Colon (tissue), 2 donors: ENCODE results near the gene ETFRF1.

ENCODE experiments used
- FAIRE-seq: peaks from 2 replicates; lab custom pipeline; 2012; peaks lifted over from hg19 to GRCh38; lab: Jason Lieb, UNC
- donor health status: control.
- donor health status: control.

The ETFRF1 gene, protein sequence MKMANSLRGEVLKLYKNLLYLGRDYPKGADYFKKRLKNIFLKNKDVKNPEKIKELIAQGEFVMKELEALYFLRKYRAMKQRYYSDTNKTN

DNA sequence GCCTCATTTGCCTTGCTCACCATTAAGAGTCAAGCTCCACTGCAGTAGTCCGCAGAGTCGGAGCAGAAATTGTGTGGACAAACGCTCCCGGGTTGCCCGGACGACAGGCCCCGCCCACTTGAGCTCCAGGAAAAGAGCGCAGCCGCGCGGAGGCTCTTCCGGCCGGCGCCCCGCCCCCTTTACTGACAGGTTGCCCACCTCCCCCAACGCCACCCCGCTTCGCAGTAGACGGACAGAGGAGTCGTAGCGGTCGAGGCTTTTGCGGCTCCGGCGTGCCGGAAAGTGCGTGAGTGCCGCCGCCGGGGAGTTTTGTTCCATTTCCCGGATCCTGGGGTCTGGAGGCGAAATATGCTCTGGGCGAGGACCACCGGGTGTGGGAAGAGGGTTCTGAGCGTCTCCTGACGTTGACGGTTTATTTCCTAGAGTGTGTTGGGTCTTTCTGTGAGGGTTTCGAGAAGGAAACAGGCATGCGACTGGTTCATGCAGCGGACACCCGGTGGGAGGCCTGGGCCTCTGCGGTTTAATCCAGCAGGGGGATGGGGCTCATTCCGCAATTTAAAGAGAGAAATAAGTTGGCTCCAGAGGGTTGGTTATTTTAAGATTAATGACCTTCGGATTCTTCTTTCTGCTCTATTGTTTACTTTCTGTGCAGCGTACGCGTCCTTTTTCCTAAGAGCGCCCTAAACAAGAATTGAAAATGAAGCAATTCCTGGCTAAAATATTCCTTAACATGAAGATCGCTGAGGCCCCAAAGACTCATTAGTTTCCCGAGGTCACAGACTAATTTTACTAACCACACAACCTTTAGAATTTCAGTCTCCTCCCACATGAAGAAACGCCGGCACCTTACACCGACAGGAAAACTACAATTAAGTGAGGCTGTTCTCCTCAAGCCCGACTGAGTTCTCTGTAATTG, at the start of gene ETFRF1, which contains the start of gene DNAI7:
Gene ETFRF1, plus strand, starts transcription at position 182 of the 916 bp plus-strand sequence. CDS start 8,720 bp downstream, outside the sequence.
Gene DNAI7, minus strand, starts transcription at position 105 of the 916 bp plus-strand sequence. Its CDS starts 82 bp downstream, at position 23.
- no peak for FAIRE-seq

DNA sequence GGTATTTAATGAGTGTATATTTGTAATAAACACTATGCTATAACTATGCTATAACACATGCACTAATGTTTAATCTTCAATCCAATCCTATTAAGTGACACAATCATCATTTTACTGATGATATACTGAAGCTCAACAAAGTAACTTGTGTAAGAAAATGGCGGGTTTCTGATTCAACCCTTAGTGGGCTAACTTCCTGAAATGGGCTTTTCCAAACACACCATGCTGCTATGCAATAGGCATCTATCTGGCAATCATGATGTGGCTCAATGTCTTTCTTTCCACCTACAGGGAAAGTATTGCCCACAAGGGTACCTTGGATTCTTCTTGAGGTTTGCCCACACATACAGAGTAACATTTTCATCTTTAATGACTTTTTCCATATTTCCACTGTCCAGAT, 48.4 kb upstream of the ETFRF1 start:
- no peak for FAIRE-seq

DNA sequence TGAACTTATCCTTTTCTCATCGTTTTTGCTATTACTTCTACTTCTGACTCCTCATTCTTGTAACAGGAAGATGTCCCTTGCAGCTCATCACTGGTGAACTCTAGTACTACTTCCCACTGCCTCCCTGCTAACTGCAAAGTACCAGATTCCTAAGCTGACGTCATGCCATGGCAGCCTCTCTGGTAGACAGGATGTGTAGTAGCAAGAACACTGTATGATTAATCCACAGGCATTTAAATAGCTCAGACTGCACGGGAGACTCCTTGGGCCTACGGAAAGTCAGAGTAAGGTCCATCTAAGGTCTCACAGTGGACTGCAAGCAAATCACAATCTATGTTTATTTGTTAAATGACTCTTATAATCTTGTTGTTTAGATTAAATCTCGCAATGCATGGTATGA, 43.6 kb upstream of the ETFRF1 start:
- FAIRE-seq, result no peak

DNA sequence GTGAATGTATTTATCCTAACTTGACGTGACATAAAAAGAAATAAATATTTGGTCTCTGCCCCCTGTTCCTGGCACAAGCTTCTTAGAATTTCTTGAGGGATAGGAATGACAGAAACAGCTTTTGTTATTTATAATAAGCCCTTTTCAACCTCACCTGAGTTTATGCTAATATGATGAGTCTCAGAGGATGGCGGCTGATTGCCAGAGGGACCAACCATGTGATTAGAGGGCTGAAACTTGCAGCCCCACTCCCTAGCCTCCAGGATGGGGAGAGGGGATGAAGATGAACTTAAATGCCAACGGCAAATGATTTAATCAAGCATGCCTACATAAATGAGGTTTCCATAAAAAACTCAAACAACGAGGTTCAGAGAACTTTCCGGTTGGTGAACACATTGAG, 43.0 kb upstream of the ETFRF1 start:
- no peak for FAIRE-seq

DNA sequence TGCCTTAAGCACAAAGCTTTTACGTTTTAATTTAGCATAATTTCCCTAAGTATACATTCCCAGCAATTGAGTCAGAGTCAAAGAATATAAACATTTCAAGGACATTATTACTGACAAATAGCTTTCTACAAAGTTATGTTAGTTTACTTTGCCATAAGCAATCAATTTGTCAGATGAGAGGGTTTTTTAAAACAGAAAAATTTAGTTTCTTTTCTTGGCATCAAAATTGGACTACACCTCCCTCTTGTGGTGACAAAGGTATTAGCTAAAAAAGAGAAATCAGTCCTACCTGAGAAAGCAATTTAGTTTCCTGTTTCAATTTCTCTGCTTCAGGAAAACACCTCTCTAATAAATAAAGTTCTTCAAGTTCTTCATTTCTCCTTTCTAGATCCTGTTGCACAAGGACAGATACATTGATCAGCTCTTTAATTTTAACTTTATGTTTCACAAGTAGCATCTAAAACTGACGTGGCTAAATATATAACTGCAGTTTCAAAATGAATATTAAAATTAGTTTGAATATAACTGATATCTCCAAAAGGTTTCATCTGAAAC, 39.9 kb upstream of the ETFRF1 start:
- no peak for FAIRE-seq

DNA sequence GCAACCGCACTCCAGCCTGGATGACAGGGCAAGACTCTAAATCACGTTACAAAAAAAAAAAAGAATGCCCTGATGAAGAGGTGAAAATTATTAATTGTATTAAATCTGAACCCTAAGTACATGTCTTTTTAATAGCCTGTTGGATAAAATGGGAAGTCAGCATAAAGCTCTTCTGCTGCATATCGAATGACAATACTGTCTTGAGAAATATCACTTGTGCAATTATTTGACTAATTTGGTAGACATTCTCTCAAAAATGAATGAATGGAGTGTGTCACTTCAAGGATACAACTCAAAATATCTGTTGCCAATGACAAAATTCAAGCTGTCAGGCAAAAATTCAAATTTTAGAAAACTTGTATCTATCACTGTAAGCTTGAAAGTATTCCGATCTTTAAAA, 39.0 kb upstream of the ETFRF1 start:
- no peak for FAIRE-seq

DNA sequence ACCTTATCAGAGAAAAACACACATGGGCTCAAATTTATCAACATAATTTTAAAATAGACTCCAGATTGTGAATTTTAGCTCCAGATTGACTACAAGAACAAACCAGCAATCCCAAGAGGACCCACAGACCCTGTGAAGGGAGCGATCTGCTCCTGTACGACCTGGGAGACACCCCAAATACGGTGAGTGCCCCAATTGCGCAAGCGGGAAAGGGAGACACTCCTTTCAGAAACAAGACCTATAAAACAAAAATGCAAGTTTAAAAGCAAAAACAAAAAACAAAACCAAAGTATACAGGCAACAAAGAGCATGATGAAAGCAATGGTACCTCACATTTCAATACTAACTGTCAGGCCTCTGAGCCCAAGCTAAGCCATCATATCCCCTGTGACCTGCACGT, 32.2 kb upstream of the ETFRF1 start:
- no peak for FAIRE-seq

DNA sequence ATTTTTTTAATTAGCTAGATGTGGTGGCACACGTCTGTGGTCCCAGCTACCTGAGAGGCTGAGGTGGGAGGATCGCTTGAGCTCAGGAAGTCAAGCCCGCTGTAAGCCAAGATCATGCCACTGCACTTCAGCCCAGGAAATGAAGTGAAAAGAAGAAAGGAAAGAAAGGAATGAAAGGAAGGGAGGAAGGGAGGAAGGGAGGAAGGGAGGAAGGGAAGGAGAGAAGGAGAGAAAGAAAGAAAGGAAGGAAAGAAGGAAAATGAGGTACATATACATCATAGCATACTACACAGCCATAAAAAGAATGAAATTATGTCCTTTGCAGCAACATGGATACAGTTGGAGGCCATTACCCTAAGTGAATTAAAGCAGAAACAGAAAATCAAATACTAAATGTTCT, 12.3 kb upstream of the ETFRF1 start:
- FAIRE-seq, result no peak

DNA sequence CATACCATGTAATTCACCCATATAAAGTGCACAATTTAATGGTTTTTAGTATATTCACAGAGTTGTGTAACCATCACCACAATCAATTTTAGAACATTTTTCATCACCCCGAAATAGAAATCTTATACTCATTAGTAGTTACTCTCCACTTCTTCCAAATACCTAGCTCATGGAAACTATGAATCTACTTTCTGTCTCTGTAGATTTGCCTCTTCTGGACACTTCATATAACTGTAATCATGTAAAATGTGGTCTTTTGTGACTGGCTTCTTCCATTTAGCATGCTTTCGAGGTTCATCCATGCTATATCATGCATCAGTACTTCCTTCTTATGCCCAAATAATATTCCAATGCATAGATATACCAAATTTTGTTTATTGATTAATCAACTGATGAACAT, 10.9 kb upstream of the ETFRF1 start:
- no peak for FAIRE-seq

DNA sequence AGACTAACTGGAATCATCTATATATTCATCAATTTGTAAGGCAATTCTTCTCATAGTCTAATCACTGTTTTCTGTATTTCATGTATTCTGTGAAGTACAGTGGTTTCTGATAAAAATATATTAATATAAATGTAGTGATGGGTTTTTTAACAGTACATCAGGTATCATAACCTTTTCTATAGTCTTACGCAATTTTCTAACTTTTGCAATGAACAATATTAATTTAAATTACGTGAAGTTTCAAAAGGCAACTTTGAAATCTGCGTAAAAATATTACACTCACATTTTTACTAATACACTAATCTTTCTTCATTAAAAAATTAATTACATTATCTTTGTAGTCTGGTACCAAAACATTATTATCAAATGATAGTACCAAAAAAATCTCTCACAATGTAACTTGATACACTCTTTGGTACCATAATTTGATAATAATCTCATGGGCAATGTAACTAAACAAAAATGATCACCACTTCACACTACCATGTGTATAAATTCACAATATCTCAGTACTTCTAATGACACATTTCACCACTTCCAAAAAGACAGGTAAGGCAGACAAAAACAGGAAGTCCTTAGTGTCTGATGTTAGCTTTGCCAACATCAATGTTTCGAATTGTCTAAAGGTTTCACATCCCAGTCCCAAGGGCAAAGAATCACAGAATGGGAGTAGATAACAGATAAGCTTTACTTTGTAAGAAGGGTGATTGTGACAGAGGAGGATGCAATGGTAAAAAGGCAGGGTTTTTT, 8.8 kb upstream of the ETFRF1 start:
- no peak for FAIRE-seq

DNA sequence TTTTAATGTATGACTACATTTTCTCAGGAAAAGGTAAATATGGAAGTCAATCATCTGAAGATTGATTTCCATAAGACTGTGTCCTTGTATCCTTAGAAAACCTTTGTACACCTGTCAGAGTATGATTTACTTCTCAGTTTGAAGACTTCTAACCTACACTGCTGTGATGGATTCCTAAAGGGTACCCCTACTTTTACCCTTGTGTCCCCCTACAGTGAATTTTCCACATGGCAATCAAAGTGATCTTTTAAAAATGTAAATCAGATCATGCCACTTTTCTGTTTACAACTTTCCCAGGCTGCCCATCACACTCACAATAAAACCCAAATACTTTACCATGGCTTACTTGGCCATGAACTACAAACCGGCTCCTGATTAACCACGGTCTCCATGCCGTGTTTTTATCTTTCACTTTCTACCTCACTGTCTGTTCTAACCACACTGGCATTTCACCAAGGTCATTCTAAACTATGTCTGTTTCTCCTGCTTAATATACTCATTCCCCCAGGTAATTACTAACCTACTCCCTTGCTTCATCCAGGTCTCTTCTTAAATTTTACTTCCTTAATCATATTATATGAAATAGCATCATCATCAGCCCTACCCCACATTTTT, 8.1 kb upstream of the ETFRF1 start:
- no peak for FAIRE-seq

DNA sequence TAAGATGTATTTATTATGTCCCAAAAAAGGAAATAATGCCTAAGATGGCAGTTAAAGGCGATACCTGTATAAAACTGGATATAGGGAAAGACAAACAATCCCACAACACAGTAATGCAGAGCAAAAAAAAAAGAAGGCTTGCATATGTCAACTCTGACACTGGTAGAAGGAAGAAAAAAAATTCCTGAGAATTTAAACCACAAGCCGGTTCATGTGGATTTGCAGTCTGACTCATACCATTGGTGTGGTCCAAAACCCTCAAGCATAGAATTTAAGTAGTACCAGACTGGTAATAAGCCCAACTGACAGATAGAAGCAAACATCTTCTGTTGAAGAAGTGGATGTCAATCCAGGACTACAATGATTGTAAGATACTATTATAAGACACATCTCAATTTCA, 7.3 kb upstream of the ETFRF1 start:
- no peak for FAIRE-seq

DNA sequence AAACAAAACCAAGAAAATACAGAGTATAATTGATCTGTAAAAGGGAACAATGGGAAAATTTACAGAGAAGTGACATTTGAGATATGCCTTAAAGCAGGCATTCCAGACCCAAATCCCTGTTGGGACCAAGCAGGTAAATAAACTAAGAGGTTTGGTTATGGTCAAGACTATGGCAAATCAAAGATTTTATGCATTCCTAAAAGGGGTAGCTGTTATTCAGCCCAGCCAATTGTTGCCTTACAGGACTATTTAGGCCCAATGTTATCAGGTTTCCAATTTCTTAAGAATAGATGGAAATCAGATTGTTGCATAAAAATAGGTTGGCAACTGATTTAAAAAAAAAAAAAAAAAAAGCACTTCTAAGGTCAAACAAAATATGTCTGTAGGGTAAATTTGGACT, 5.4 kb upstream of the ETFRF1 start:
- no peak for FAIRE-seq

DNA sequence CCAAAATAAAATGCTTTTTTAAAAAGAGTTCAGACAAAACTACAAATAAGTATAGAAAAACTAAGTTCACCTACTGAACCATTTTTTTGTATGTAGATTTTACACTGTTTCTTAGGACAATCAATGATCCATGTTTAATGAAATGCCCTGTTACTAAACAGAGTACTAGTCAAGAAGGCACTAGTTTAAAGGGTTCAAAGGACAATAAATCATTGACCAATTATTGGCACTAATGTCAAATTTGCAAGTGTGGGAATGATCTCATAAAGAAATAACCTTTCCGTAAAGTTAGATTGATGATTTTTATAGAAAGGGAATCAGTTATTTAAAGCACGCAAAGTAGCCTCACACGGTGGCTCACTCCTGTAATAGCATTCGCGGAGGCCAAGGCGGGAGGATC, 4.2 kb upstream of the ETFRF1 start:
- FAIRE-seq, result no peak

DNA sequence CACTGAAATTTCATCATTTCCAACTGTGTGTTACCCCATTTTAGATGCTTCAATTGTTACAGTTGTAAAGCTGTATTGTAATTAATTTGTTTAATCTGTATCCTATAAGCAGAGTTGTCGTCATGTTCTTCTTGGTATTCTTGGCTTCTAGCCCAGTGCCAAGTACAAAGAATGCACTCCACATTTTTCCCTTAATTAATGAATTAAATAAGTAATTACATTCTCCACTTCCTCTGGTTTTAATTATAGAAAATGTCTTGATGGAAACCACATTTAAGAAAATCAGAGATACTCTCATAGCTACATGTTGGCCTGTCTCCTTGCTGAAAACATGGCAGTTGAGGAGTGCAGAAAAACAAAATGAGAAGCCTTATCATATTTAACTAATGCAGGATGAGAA, 823 bp upstream of the ETFRF1 start:
- FAIRE-seq, result no peak

DNA sequence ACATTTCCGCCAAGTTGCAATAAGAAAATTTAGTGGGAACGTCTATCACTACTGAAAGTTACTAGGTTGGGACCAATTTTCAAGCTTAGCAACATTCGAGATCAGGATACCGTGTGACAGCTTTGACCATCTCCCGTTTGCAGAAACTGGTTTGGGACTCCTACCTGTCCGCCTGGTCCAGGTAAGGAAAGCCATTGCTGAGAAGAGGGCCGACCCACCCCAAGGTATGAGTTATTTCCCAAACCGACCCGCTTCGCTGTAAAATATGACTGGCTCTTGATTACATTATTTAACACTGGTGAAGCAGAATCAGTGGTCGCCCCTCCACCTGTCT, 348 bp upstream of the ETFRF1 start:
- FAIRE-seq, result no peak

DNA sequence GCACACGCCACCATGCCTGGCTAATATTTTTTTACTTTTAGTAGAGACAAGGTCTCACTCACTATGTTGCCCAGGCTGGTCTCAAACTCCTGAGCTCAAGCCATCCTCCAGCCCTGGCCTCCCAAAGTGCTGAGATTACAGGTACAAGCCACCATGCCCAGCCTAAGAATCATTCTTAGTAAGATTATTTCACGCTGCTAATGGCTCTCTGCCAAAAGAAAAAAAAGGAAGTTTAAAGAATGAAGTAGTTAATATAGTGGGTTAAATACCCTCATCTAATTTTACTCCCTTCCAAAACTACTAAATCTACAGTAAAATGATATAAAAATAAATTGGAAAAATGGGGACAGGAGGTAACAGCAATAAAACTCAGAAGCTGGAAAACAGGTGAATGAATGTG, 2.6 kb downstream of the ETFRF1 start:
- no peak for FAIRE-seq

DNA sequence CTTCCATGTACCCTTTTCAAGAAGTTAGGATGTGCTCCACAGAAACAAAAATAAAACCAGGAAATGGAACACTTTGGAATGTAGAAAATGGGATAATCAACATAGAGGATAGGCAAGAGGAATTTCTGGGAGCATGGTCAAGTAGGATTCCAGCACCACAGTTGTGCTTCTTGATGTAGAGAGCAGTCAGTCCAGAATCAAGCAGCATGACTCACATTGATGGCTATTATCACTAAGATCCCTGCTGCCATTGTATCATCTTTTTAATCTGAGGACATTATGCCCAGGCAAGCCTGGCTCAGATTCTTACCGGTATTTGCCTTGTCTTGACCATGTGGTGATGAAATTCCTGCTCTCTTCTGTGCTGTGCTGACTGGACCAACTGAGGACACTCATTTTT, 5.7 kb downstream of the ETFRF1 start:
- FAIRE-seq, result no peak

DNA sequence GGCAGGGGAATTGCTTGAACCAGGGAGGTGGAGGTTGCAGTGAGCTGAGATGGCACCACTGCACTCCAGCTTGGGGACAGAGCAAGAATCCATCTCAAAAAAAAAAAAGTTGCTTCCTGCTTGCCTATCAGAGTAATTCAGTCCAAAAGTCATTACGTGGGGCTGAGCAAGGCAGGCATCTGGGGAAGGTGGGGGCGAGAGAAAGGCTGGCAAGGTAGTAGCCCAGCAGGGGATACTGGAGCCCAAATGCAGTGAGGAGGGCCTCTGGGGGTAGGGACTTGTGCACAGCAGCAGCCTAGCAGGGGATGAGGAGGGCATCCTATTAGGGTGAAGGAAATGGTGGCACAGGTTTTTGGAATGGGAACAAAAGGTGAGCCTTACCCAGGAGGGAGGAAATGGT, 7.1 kb downstream of the ETFRF1 start:
- no peak for FAIRE-seq

DNA sequence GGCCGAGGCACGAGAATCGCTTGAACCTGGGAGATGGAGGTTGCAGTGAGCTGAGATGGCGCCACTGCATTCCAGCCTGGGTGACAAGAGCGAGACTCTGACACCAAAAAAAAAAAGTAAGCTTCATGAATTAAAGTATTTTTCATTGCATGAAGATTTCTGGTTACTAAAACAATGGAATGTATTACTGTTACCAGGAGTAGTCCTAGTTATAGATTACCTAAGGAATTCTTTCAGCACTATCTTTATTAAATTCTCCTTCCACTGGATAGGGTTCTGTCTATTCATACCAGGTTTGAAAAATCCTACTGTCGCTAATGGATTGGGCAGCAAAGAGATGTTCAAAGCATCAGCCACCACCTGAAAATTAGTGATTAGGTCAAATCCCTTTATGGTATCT, 12.4 kb downstream of the ETFRF1 start:
- FAIRE-seq, result no peak

DNA sequence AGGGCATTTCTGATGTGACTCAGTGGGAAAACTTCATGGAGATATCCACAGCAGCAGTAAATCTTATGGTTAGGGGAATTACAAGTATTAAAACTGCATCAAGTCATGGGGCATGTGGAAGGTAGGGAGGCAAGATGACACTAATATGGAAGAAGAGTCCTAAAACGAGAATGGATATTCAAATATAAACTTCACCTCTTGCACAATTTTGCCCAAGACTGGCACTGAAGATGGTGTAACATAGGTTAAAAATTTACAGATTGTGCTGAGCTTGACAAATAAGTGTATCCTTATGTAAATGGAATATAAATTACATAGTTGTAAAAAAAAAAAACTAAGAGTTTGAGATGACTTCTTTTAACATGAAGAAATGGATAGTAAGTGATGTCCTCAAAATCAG, 12.8 kb downstream of the ETFRF1 start:
- FAIRE-seq, result no peak

DNA sequence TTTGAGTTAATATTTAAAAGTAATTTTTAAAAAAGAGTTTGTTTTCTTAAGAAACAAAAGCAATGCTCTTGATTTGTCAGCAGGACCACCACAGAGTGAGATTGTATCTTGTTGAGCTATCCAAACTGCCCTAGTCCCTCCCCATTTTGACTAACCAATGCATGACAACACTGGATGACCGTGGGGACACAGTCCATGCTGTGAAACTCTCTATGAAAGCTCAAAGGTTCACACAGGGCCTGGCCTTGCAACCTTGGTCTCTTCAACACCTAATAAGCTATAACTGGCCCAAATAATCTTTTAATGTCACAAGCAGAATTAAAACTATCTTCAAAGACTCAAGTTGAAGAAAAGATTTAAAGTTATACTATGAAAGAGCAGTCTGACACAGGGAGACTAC, 13.5 kb downstream of the ETFRF1 start:
- FAIRE-seq, result no peak

DNA sequence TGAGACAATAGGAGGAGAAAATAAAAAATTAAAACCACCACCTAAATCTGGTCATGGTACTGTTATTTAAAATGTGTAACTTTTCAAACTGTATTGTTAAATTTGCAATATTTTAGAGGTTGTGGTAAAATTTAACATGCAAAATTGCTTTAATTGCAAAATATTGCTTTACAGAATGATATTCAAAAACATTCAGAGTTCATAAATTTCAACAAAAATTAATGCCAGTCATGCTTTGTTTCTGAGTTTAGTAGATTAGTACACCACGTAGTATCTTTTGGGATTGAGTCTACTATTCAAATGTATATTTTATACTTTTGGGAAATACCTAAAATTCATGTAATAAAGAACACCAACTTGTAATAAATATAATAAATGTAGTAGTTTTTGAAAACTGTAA, 18.3 kb downstream of the ETFRF1 start:
- no peak for FAIRE-seq
